MM.1S (cell line): ENCODE data around the gene GDAP1L1.

Experiments used
- DNase-seq: peaks from one replicate; pipeline ENCODE4 v3.0.0-alpha.2; 2015
- H2AFZ ChIP-seq: fragments of 300-600 bp; sonication (generic); 2 replicates; pipeline ENCODE4 v1.6.0; 2016; ENCODE audit warnings: antibody characterized with exemption, low read length
- H3F3A ChIP-seq: fragments of 300-600 bp; sonication (generic); 2 replicates; pipeline ENCODE4 v1.6.1; 2016; ENCODE audit warnings: mild to moderate bottlenecking, antibody characterized with exemption, low read length, moderate library complexity, mixed read lengths; ENCODE audit not compliant: insufficient read depth
- H3K27ac ChIP-seq: fragments of 300-600 bp; sonication (generic); 2 replicates; pipeline ENCODE4 v1.5.1; 2016; ENCODE audit warnings: mild to moderate bottlenecking, low read length
- H3K27me3 ChIP-seq: fragments of 300-600 bp; sonication (generic); replicated peaks from 2 replicates; pipeline ENCODE4 v1.6.0; 2016; ENCODE audit warnings: low read length; ENCODE audit not compliant: insufficient read depth
- H3K36me3 ChIP-seq: fragments of 300-600 bp; sonication (generic); replicated peaks from 2 replicates; pipeline ENCODE4 v1.6.1; 2016; ENCODE audit warnings: mild to moderate bottlenecking, low read length, mixed read lengths; ENCODE audit not compliant: insufficient read depth
- H3K4me1 ChIP-seq: fragments of 300-600 bp; sonication (generic); 2 replicates; pipeline ENCODE4 v1.6.1; 2016; ENCODE audit warnings: low read length, mixed read lengths
- H3K4me2 ChIP-seq: fragments of 300-600 bp; sonication (generic); 2 replicates; pipeline ENCODE4 v1.6.0; 2016; ENCODE audit warnings: low read depth, low read length
- H3K4me3 ChIP-seq: fragments of 300-600 bp; sonication (generic); 2 replicates; pipeline ENCODE4 v1.5.1; 2016; ENCODE audit warnings: low read length, mixed read lengths
- H3K79me2 ChIP-seq: fragments of 300-600 bp; sonication (generic); 2 replicates; pipeline ENCODE4 v1.6.1; 2016; ENCODE audit warnings: mixed run types, low read length, mixed read lengths
- H3K9ac ChIP-seq: fragments of 300-600 bp; sonication (generic); 2 replicates; pipeline ENCODE4 v1.6.1; 2016; ENCODE audit warnings: low read length, mixed read lengths
- H3K9me2 ChIP-seq: fragments of 300-600 bp; sonication (generic); replicated peaks from 2 replicates; pipeline ENCODE4 v1.6.1; 2016; ENCODE audit warnings: mild to moderate bottlenecking, low read length, mixed read lengths; ENCODE audit not compliant: insufficient read depth
- H3K9me3 ChIP-seq: fragments of 300-600 bp; sonication (generic); replicated peaks from 2 replicates; pipeline ENCODE4 v1.6.1; 2016; ENCODE audit warnings: mild to moderate bottlenecking, low read length, mixed read lengths; ENCODE audit not compliant: insufficient read depth
- H4K20me1 ChIP-seq: fragments of 300-600 bp; sonication (generic); 2 replicates; pipeline ENCODE4 v1.6.1; 2016; ENCODE audit warnings: mild to moderate bottlenecking, low read length, moderate library complexity, mixed read lengths; ENCODE audit not compliant: insufficient read depth
- CTCF ChIP-seq: fragments of 300-600 bp; sonication (generic); IDR thresholded peaks from 2 replicates; pipeline ENCODE4 v1.5.1; 2016; ENCODE audit warnings: antibody characterized with exemption, low read length, mixed read lengths
- EZH2 ChIP-seq: fragments of 300-600 bp; sonication (generic); optimal IDR thresholded peaks from 2 replicates; pipeline ENCODE3; 2017; ENCODE audit warnings: low read depth, mild to moderate bottlenecking, antibody characterized with exemption, low read length, mixed read lengths
- EZH2phosphoT487 ChIP-seq: fragments of 300-600 bp; sonication (generic); IDR thresholded peaks from 2 replicates; pipeline ENCODE4 v1.6.1; 2018; ENCODE audit warnings: antibody characterized with exemption, low read length

GDAP1L1 gene

GRCh38 chr20:44208165-44208564 is 38.9 kb upstream of the GDAP1L1 start:
- H3K4me2 ChIP-seq: peak overlapping the region; percentile 86
- H3F3A ChIP-seq: peaks cover 12% of the 10 kb centered on the region
- no peaks in the 10 kb centered on the region for H3K9me2 ChIP-seq
- H3K27ac ChIP-seq: no peak overlapping the region
- H3K36me3 ChIP-seq: 0 out of 2 replicates have a peak, but pooled peaks cover 2% of the 10 kb centered on the region
- DNase-seq: no peak
- H3K79me2 ChIP-seq: peaks cover 78% of the 10 kb centered on the region
- H4K20me1 ChIP-seq: peaks cover 16% of the 10 kb centered on the region
- H3K4me3 ChIP-seq: no peak overlapping the region
- H3K4me1 ChIP-seq: peaks cover 14% of the 10 kb centered on the region; the same call in 1 of the 2 replicates
- H3K9ac ChIP-seq: no peak overlapping the region
- H2AFZ ChIP-seq: no peak overlapping the region
- no peaks in the 10 kb centered on the region for H3K9me3 ChIP-seq
- TF ChIP-seq CTCF: no peak
- TF ChIP-seq EZH2phosphoT487: no peak
- no peaks in the 10 kb centered on the region for H3K27me3 ChIP-seq

GRCh38 chr20:44208770-44209169 is 38.3 kb upstream of the GDAP1L1 start:
- Histone ChIP-seq H3K27me3 (no peaks in the 10 kb centered on the region), H3K9ac (peak overlapping the region; percentile 96; the same call in 1 of the 2 replicates), H3K36me3 (0 out of 2 replicates have a peak, but pooled peaks cover 2% of the 10 kb centered on the region), H2AFZ (no peak overlapping the region), H3K4me1 (peaks cover 14% of the 10 kb centered on the region; the same call in 1 of the 2 replicates), H3K79me2 (peaks cover 72% of the 10 kb centered on the region), H4K20me1 (peaks cover 16% of the 10 kb centered on the region), H3K9me3 (no peaks in the 10 kb centered on the region), H3F3A (peaks cover 12% of the 10 kb centered on the region), H3K4me3 (peak overlapping the region; percentile 95), H3K4me2 (peak overlapping the region; percentile 86), H3K9me2 (no peaks in the 10 kb centered on the region), H3K27ac (no peak overlapping the region)
- no peak for TF ChIP-seq CTCF
- TF ChIP-seq EZH2phosphoT487: no peak
- no peak for TF ChIP-seq EZH2
- no peak for DNase-seq

GRCh38 chr20:44209686-44210405 is 37.3 kb upstream of the GDAP1L1 start:
- Histone ChIP-seq H3K79me2 (peaks cover 61% of the 10 kb centered on the region), H3K9me2 (no peaks in the 10 kb centered on the region), H3K4me2 (peak overlapping the region; percentile 86), H3K27ac (peak overlapping the region; percentile 90), H3K9me3 (no peaks in the 10 kb centered on the region), H3K4me1 (peaks cover 14% of the 10 kb centered on the region; the same call in 1 of the 2 replicates), H2AFZ (peak overlapping the region; percentile 51; the same call in 1 of the 2 replicates), H3K36me3 (0 out of 2 replicates have a peak, but pooled peaks cover 2% of the 10 kb centered on the region), H3F3A (peaks cover 12% of the 10 kb centered on the region), H3K27me3 (no peaks in the 10 kb centered on the region), H4K20me1 (peaks cover 16% of the 10 kb centered on the region), H3K4me3 (peak overlapping the region; percentile 95), H3K9ac (peak overlapping the region; percentile 96)
- TF ChIP-seq EZH2phosphoT487 (no peak), CTCF (no peak), EZH2 (no peak)
- peak; percentile 15 for DNase-seq
